Measurements from ENCODE around the gene RUNX1. TPM values are rescaled to one million over a fixed set of nuclear protein-coding genes. Genes with fewer than 3 reads are reported as not detected.

Gene RUNX1
- total RNA-seq, 1 experiment from 2014 or later = 95.4 TPM

DNA sequence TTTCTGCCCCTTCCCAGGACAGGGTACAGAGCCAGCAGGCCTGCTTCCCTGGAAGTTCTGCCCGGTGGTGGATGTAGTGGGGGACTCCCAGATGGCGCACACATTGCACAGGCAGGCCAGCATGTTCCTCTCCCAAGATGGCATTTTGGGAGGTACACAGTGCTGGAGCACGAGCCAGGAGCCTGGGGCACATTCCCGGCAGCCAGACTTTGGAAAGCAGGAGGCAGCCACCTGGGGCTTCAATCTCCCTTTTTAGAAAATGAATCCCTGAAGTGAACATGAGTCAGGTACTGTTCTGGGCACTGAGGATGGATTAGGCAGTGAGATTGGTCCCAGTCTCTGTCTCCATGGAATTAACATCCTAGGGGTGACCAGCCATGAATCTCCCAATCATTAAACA is 56.9 kb downstream of the RUNX1 start:
- TF ChIP-seq, protein P1, sequence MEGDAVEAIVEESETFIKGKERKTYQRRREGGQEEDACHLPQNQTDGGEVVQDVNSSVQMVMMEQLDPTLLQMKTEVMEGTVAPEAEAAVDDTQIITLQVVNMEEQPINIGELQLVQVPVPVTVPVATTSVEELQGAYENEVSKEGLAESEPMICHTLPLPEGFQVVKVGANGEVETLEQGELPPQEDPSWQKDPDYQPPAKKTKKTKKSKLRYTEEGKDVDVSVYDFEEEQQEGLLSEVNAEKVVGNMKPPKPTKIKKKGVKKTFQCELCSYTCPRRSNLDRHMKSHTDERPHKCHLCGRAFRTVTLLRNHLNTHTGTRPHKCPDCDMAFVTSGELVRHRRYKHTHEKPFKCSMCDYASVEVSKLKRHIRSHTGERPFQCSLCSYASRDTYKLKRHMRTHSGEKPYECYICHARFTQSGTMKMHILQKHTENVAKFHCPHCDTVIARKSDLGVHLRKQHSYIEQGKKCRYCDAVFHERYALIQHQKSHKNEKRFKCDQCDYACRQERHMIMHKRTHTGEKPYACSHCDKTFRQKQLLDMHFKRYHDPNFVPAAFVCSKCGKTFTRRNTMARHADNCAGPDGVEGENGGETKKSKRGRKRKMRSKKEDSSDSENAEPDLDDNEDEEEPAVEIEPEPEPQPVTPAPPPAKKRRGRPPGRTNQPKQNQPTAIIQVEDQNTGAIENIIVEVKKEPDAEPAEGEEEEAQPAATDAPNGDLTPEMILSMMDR (IDR thresholded peaks at IDR 0.05; ENCODE audit: unreplicated experiment) = no peak
- Mint-ChIP-seq H3K9me3 (ENCODE audit: low read depth, unreplicated experiment) (no peaks in the 10 kb centered on the region), H3K27ac (ENCODE audit: unreplicated experiment) (no peak overlapping the region), H3K4me1 (ENCODE audit: low read depth, unreplicated experiment) (peaks cover 24% of the 10 kb centered on the region), H3K36me3 (ENCODE audit: insufficient read depth, unreplicated experiment) (no peaks in the 10 kb centered on the region), H3K4me3 (ENCODE audit: low read depth, unreplicated experiment) (no peak overlapping the region), H3K27me3 (ENCODE audit: unreplicated experiment) (no peaks in the 10 kb centered on the region)
- intact Hi-C loops (cut with micrococcal nuclease; ENCODE audit: unreplicated experiment) = no loop called here
- CTCF ChIA-PET = interaction anchor here (0.7 kb wide), 1 partner anchor 22 kb away, joined by 3 read pairs; no protein-coding TSS in a partner anchor
- no peak for DNase-seq
- BruUV-seq (replicated peaks) = no TSS peak

DNA sequence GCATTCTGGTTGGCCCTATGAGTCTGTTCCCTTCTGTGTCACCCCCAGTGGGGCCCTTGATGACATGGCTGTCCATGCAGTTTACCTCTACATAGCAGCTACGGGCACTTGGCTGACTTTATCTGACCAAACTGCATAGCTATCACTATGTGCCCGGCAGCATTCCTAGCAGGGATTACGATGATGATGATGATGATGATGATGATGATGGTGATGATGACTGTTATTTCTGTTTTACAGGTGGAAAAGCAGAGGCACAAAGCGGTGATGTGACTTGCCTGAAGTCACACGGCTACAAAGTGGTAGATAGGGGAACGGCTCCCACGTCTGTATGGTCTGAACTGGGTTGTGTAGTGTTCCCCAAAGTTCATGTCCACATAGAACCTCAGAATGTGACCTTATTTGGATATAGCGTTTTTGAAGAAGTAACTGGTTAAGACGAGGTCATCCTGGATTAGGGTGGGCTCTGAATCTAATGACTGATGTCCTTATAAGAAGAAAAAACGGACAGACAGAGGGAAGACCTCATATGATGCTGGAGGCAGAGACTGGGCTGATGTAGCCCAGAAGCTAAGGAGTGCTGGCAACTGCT is 57.6 kb downstream of the RUNX1 start:
- H3K4me3 Mint-ChIP-seq (ENCODE audit: low read depth, unreplicated experiment) = no peak overlapping the region
- no TSS peak for BruUV-seq (replicated peaks)
- no peaks in the 10 kb centered on the region for H3K9me3 Mint-ChIP-seq (ENCODE audit: low read depth, unreplicated experiment)
- TF ChIP-seq, protein P1 (IDR thresholded peaks at IDR 0.05; ENCODE audit: unreplicated experiment) = no peak
- intact Hi-C loops (cut with micrococcal nuclease; ENCODE audit: unreplicated experiment) = no loop called here
- peaks cover 31% of the 10 kb centered on the region for H3K4me1 Mint-ChIP-seq (ENCODE audit: low read depth, unreplicated experiment)
- CTCF ChIA-PET = no interaction called here
- no peaks in the 10 kb centered on the region for H3K27me3 Mint-ChIP-seq (ENCODE audit: unreplicated experiment)
- H3K27ac Mint-ChIP-seq (ENCODE audit: unreplicated experiment) = no peak overlapping the region
- no peak for DNase-seq
- H3K36me3 Mint-ChIP-seq (ENCODE audit: insufficient read depth, unreplicated experiment) = no peaks in the 10 kb centered on the region

DNA sequence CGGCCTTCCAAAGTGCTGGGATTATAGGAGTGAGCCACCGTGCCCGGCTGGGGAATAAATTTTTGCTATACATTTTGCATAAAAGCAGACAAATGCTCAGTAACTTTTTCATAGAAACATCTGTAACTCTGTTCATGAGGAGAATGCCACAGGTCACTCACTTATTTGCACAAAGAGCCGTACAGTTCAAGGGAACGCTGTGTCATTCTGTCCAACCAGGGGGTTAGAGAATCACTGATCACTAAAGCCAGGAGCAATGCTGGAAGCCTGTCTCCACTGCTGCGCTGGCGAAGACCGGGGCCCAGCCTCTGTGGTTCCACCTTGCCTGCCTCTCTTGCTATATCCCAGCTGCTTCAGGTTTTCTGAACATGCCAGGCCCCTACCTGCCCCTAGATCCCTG is 58.3 kb downstream of the RUNX1 start:
- TF ChIP-seq, protein P1 (IDR thresholded peaks at IDR 0.05; ENCODE audit: unreplicated experiment) = no peak
- no peaks in the 10 kb centered on the region for H3K9me3 Mint-ChIP-seq (ENCODE audit: low read depth, unreplicated experiment)
- CTCF ChIA-PET = no interaction called here
- BruUV-seq (replicated peaks) = no TSS peak
- H3K36me3 Mint-ChIP-seq (ENCODE audit: insufficient read depth, unreplicated experiment) = no peaks in the 10 kb centered on the region
- intact Hi-C loops (cut with micrococcal nuclease; ENCODE audit: unreplicated experiment) = no loop called here
- H3K4me3 Mint-ChIP-seq (ENCODE audit: low read depth, unreplicated experiment) = no peak overlapping the region
- no peak for DNase-seq
- H3K27me3 Mint-ChIP-seq (ENCODE audit: unreplicated experiment) = no peaks in the 10 kb centered on the region
- H3K27ac Mint-ChIP-seq (ENCODE audit: unreplicated experiment) = no peak overlapping the region
- H3K4me1 Mint-ChIP-seq (ENCODE audit: low read depth, unreplicated experiment) = peaks cover 30% of the 10 kb centered on the region

DNA sequence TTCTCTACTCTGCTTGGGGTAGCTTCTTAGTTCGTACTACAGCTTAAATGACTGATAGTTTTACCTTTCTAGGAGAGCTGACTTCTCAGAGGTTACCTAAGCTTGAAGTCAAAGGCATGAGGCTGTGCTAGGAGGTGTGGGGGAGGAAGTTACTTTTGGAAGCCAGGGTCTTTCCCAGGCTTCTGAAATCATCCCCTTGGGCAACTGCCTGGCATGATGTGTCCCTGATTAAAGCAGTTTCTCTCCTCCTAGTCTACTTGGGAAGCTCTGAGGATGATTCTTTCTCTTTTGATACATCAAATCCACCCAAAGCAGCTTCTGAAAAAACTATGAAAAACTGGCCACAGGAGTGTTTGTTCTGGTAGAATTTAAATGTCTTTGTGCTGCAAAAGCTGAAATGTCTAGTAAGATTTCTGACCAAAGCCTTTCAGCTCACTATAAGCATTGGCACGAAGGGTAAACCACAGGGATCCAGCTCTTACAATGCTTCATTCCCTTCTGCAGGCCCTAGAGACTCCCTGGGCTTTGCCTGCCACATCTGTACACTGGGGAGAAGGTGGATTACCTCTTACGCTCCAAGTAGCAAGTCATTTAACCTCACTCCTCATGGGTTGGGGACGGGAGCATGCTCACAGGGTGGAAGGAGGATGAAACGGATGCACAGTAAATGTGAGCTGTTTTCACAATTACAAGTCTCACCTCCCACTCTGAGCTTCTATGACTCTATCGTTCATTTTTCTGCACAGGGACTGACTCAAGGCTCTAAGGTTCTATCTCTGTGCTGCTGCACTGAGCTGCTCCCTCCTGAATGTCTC is 59.6 kb downstream of the RUNX1 start:
- no peak overlapping the region for H3K27ac Mint-ChIP-seq (ENCODE audit: unreplicated experiment)
- no peaks in the 10 kb centered on the region for H3K36me3 Mint-ChIP-seq (ENCODE audit: insufficient read depth, unreplicated experiment)
- H3K27me3 Mint-ChIP-seq (ENCODE audit: unreplicated experiment) = no peaks in the 10 kb centered on the region
- DNase-seq = no peak
- BruUV-seq (replicated peaks) = no TSS peak
- H3K4me1 Mint-ChIP-seq (ENCODE audit: low read depth, unreplicated experiment) = peaks cover 35% of the 10 kb centered on the region
- H3K9me3 Mint-ChIP-seq (ENCODE audit: low read depth, unreplicated experiment) = no peaks in the 10 kb centered on the region
- CTCF ChIA-PET = interaction anchor here (1.0 to 1.2 kb wide), 3 partner anchors 14 to 100 kb away, joined by 3 to 5 read pairs (median 3); no protein-coding TSS in a partner anchor
- H3K4me3 Mint-ChIP-seq (ENCODE audit: low read depth, unreplicated experiment) = no peak overlapping the region
- intact Hi-C loops (cut with micrococcal nuclease; ENCODE audit: unreplicated experiment) = no loop called here
- TF ChIP-seq, protein P1 (IDR thresholded peaks at IDR 0.05; ENCODE audit: unreplicated experiment) = no peak
